GM12878 (cell line): Measurements from ENCODE around the gene EIF3D. TPM values are rescaled to one million over a fixed set of nuclear protein-coding genes. Genes with fewer than 3 reads are reported as not detected.

Source experiments
- ATAC-seq: fragments of 200-7000 bp; cut with Tn5 transposase; 3 replicates; pipeline ENCODE4 v1.9.1; 2020; ENCODE audit warnings: mild to moderate bottlenecking, moderate library complexity
- BruUV-seq: library from RNA; stranded (reverse); fragments of 400-500 nt; replicated peaks from 2 replicates; lab custom pipeline; 2021; lab: Mats Ljungman, UMichigan
- CTCF ChIA-PET: fragments of 300-600 bp; sonication (Branson Sonifier 250); formaldehyde crosslinking; extraction: SDS; loops from one replicate; lab custom pipeline; 2021; ENCODE audit warnings: inconsistent platforms; lab: Yijun Ruan, JAX
- POLR2A ChIA-PET: fragments of 350-600 bp; formaldehyde crosslinking; extraction: SDS; loops from one replicate; lab custom pipeline; 2021; ENCODE audit warnings: inconsistent platforms; lab: Charles Lee
- RAD21 ChIA-PET: fragments of 300-600 bp; sonication (Branson Sonifier 250); formaldehyde crosslinking; loops from one replicate; lab custom pipeline; 2023; ENCODE audit warnings: antibody characterized with exemption; ENCODE audit not compliant: unreplicated experiment; lab: Charles Lee
- SMC1A ChIA-PET: fragments of 300-600 bp; sonication (Branson Sonifier 250); formaldehyde crosslinking; loops from one replicate; lab custom pipeline; 2023; ENCODE audit not compliant: unreplicated experiment, uncharacterized antibody; lab: Charles Lee
- DNase-seq: peaks from one replicate; pipeline ENCODE4 v3.0.0-alpha.2; 2011; ENCODE audit warnings: low read depth, low spot score
- FAIRE-seq: peaks from 3 replicates; lab custom pipeline; 2011; peaks lifted over from hg19 to GRCh38; lab: Jason Lieb, UNC
- H2AFZ ChIP-seq: 2 replicates; pipeline ENCODE4 v1.6.0; 2011; ENCODE audit warnings: low read depth, low read length, control low read depth; ENCODE audit not compliant: control insufficient read depth
- H3K27ac ChIP-seq: 2 replicates; pipeline ENCODE4 v1.5.1; 2011; ENCODE audit warnings: control low read depth; ENCODE audit not compliant: control insufficient read depth, insufficient read depth
- H3K27me3 ChIP-seq, 2 experiments: replicated peaks in 1 of 2; 2 replicates each; pipeline versions ENCODE4 v1.6.0 to v1.6.1; 2011; ENCODE audit warnings: low read length in 1 of 2; ENCODE audit not compliant: control insufficient read depth in 2 of 2, insufficient read depth in 2 of 2
- H3K36me3 ChIP-seq, 2 experiments: 2 replicates each; pipeline ENCODE4 v1.5.1; 2011; ENCODE audit warnings: low read length in 1 of 2; ENCODE audit not compliant: control insufficient read depth in 2 of 2, insufficient read depth in 2 of 2
- H3K4me1 ChIP-seq: 2 replicates; pipeline ENCODE4 v1.6.1; 2011; ENCODE audit warnings: mild to moderate bottlenecking, low read length, moderate library complexity, mixed read lengths; ENCODE audit not compliant: control insufficient read depth, insufficient read depth
- H3K4me2 ChIP-seq: 2 replicates; pipeline ENCODE4 v1.6.0; 2011; ENCODE audit warnings: control low read depth; ENCODE audit not compliant: control insufficient read depth, insufficient read depth
- H3K4me3 ChIP-seq: fragments of 200-600 bp; sonication (generic); 2 replicates; pipeline ENCODE4 v1.5.1; 2016
- H3K79me2 ChIP-seq: 2 replicates; pipeline ENCODE4 v1.6.0; 2011; ENCODE audit warnings: low read length; ENCODE audit not compliant: control insufficient read depth, insufficient read depth
- H3K9ac ChIP-seq: 2 replicates; pipeline ENCODE4 v1.8.0; 2011; ENCODE audit warnings: low read length, control low read depth, mixed read lengths; ENCODE audit not compliant: control insufficient read depth, insufficient read depth
- H3K9me3 ChIP-seq: replicated peaks from 3 replicates; pipeline ENCODE4 v1.5.1; 2011; ENCODE audit warnings: mild to moderate bottlenecking, low read length; ENCODE audit not compliant: control insufficient read depth, insufficient read depth
- H4K20me1 ChIP-seq: 2 replicates; pipeline ENCODE4 v1.6.0; 2011; ENCODE audit not compliant: control insufficient read depth, insufficient read depth
- ASH2L ChIP-seq: fragments of 300-600, 200-600 bp; sonication (generic); IDR thresholded peaks from 2 replicates; pipeline ENCODE4 v1.6.1; 2017; ENCODE audit warnings: low read depth, mild to moderate bottlenecking, borderline replicate concordance
- CEBPB ChIP-seq, 2 experiments: fragments of 150-350 bp in 1 of 2; IDR thresholded peaks; 2 replicates each; pipeline ENCODE4 v1.6.1; 2012 to 2014; ENCODE audit warnings: low read depth in 2 of 2, low read length in 2 of 2, borderline replicate concordance in 1 of 2, inconsistent platforms in 1 of 2
- FOXM1 ChIP-seq: IDR thresholded peaks from 2 replicates; pipeline ENCODE4 v1.6.1; 2012; ENCODE audit warnings: low read depth, mild to moderate bottlenecking, inconsistent platforms, low read length, moderate library complexity
- JUNB ChIP-seq: IDR thresholded peaks from 2 replicates; pipeline ENCODE4 v1.6.1; 2016; ENCODE audit warnings: antibody characterized with exemption, mild to moderate bottlenecking
- KDM1A ChIP-seq: fragments of 200-600 bp; sonication (generic); IDR thresholded peaks from 2 replicates; pipeline ENCODE4 v1.6.1; 2016; ENCODE audit warnings: borderline replicate concordance
- KLF5 ChIP-seq: fragments of 450-650 bp; IDR thresholded peaks from 2 replicates; pipeline ENCODE4 v1.6.1; 2014; ENCODE audit warnings: mild to moderate bottlenecking; ENCODE audit not compliant: partially characterized antibody
- MTA2 ChIP-seq: fragments of 450-650 bp; IDR thresholded peaks from 2 replicates; pipeline ENCODE4 v1.6.1; 2016; ENCODE audit warnings: low read depth, mild to moderate bottlenecking, moderate library complexity
- POU2F2 ChIP-seq: IDR thresholded peaks from 3 replicates; pipeline ENCODE4 v1.6.1; 2011; ENCODE audit warnings: low read depth, mild to moderate bottlenecking, low read length, borderline replicate concordance
- SRF ChIP-seq, 2 experiments: IDR thresholded peaks; 2 replicates each; pipeline ENCODE4 v1.6.1; 2011; ENCODE audit warnings: low read depth in 2 of 2, low read length in 2 of 2, mild to moderate bottlenecking in 1 of 2, moderate library complexity in 1 of 2
- TBL1XR1 ChIP-seq: IDR thresholded peaks from 2 replicates; pipeline ENCODE4 v1.6.1; 2012; ENCODE audit warnings: low read depth, low read length, improper control_type of control experiment
- WGBS: methylation state at CpG from one replicate; pipeline ENCODE4 v1.1.6; 2016; ENCODE audit warnings: low lambda C conversion rate; ENCODE audit not compliant: insufficient replicate concordance, insufficient coverage; ENCODE audit errors: missing lambda C conversion rate; 5-methylcytosine and 5-hydroxymethylcytosine counted together
- in situ Hi-C: fragments of 300-500 bp; cut with MboI; formaldehyde crosslinking; loops from 9 replicates; pipeline ENCODE4 v1.14.3; 2018; ENCODE audit warnings: mixed read lengths
- intact Hi-C: fragments of 100-400 bp; cut with micrococcal nuclease; formaldehyde crosslinking; loops from one replicate; pipeline ENCODE4 v1.14.2; 2022; ENCODE audit not compliant: unreplicated experiment
- polyA plus RNA-seq, 11 experiments: library from polyadenylated mRNA; depleted of rRNA in 4 of 11; unstranded in 6 of 11; stranded (reverse) in 5 of 11; fragments of >200 nt; fragmentation: Nextera tagmentation in 4 of 11; fragmentation: Illumina TruSeq in 1 of 11; extraction: Ambion mirVana in 4 of 11; extraction: Trizol in 1 of 11; gene quantifications; 1 replicate in 1 of 11; 2 replicates in 10 of 11; pipeline versions ENCODE4 v1.2.1 to v1.2.3, GENCODE V29; 2011 to 2016; ENCODE audit warnings: inconsistent platforms in 2 of 11, missing spikeins in 2 of 11, low read depth in 1 of 11
- total RNA-seq, 4 experiments: library from RNA; depleted of rRNA in 3 of 4; stranded (reverse); fragments of >200 nt in 3 of 4; fragmentation: Illumina TruSeq in 1 of 4; extraction: Trizol in 1 of 4; gene quantifications; 2 replicates each; pipeline versions ENCODE4 v1.2.1 to v1.2.3, GENCODE V29; 2013 to 2021
- TF ChIP-seq, protein P1 (sequence below): IDR thresholded peaks from 2 replicates; pipeline ENCODE4 v1.6.1; 2012; ENCODE audit warnings: low read depth, low read length, improper control_type of control experiment

The EIF3D gene
- total and polyA plus RNA-seq, 10 of the 15 experiments (the other 5 are each of a cell fraction or from before 2014, with no cell fraction given) = 240 to 558 (median 420) TPM

DNA sequence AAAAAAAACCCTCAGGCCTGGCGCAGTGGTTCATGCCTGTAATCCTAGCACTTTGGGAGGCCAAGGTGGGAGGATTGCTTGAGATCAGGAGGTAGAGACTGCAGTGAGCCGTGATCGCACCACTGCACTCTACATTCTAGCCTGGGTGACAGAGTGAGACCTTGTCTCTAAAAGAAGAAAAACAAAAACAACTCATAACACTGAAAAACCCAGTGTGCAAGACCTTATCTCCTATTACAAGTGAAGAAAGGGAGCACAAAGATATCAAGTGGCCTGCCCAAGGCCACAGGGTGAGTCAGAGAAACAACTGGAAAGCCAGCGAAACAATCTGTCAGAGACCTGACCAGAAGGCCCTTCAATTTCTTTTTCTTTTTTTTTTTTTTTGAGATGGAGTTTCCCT lies 50.0 kb downstream of the EIF3D start:
- Histone ChIP-seq H4K20me1 (no peaks in the 10 kb centered on the region), H3K4me2 (no peak overlapping the region), H3K4me1 (peaks cover 6% of the 10 kb centered on the region), H2AFZ (no peak overlapping the region), H3K27ac (no peak overlapping the region), H3K4me3 (no peak overlapping the region), H3K9ac (no peak overlapping the region), H3K36me3 (peaks cover 12 to 24% of the 10 kb centered on the region in 2 experiments), H3K79me2 (peaks cover 12% of the 10 kb centered on the region), H3K9me3 (no peaks in the 10 kb centered on the region), H3K27me3 (no peaks in the 10 kb centered on the region)
- BruUV-seq = no TSS peak
- TF ChIP-seq KLF5 (no peak), JUNB (no peak), MTA2 (no peak), TBL1XR1 (no peak), ASH2L (no peak), KDM1A (no peak), SRF (IDR thresholded peaks at IDR 0.05; ENCODE audit: low read depth in 2 of 2, low read length in 2 of 2) (no peak), CEBPB (IDR thresholded peaks at IDR 0.05; ENCODE audit: borderline replicate concordance in 1 of 2, low read depth in 2 of 2, low read length in 2 of 2) (no peak), FOXM1 (no peak), POU2F2 (no peak)
- TF ChIP-seq, protein P1, sequence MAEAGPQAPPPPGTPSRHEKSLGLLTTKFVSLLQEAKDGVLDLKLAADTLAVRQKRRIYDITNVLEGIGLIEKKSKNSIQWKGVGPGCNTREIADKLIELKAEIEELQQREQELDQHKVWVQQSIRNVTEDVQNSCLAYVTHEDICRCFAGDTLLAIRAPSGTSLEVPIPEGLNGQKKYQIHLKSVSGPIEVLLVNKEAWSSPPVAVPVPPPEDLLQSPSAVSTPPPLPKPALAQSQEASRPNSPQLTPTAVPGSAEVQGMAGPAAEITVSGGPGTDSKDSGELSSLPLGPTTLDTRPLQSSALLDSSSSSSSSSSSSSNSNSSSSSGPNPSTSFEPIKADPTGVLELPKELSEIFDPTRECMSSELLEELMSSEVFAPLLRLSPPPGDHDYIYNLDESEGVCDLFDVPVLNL = no peak
- RAD21 ChIA-PET = no interaction called here
- 98% methylated on average over 4 of the region's 4 CpGs for WGBS
- SMC1A ChIA-PET = no interaction called here
- DNase-seq (no peak), FAIRE-seq (no peak), ATAC-seq (no peak)
- intact Hi-C loops (no loop called here), in situ Hi-C loops (no loop called here)
- POLR2A ChIA-PET = interaction anchor here (0.7 kb wide), 1 partner anchor 23 kb away, joined by 3 read pairs; no protein-coding TSS in a partner anchor
- CTCF ChIA-PET = no interaction called here
